ENCODE measurements around the gene MAST1.

The MAST1 gene

DNA sequence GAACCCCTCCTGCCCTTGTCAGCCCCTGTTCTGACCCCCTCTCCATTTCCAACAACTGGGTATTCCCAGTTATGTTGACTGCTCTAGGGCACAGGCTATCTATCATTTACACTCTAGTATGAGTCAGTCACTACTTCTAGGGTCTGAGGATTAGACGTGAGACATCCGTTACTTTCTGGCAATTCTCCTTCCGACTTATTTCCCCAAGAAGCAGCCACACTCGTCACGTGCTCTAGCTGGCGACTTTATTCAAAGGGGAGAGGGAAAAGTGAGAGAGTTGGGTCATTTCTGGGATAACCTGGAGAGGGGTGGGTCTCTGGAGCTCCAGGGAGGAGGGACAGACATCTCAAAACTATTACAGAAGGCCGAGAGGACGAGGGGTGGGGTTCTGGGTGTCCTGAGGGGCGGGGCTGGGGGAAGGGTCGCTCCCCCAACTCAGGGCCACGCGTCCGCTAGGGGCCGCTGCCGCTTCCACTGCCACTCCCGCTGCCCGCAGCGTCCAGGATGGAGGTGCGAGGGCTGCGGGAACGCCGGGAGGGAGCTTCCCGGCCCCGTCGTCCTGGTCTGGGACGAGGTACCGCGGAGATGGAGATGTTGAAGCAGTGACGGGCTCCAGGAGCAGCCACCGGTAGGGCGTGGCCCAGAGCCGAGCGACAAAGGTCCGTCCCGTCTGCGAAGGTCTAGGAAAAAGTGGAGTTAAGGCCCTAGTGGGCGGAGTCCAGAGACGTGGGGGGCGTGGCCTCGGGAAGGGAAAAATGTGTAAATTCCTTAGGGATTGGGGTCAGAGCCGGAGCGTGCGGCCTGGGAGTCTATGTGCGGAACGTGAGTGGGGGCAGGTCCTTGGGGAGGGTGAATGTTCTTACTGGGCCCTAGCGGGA lies 12.8 kb upstream of the MAST1 start:
- no peak overlapping the region for H3K4me3 ChIP-seq (ENCODE audit: low read depth, low read length)
- POLR2A ChIA-PET: interaction anchor here (1.5 kb wide), 1 partner anchor 20 kb away, joined by 3 read pairs; the partner anchor contains the start of gene RNASEH2A
- H3K36me3 ChIP-seq (ENCODE audit: control insufficient read depth in 2 of 2, insufficient read depth in 1 of 2, low read length in 2 of 2): no peaks in the 10 kb centered on the region
- TF ChIP-seq KLF16 (tag by site-specific recombination; IDR thresholded peaks at IDR 0.05) (peak; percentile 50; the same call in 1 of the 2 replicates), ZNF157 (tag by site-specific recombination; IDR thresholded peaks at IDR 0.05) (no peak), ZXDB (tag by site-specific recombination; IDR thresholded peaks at IDR 0.05) (no peak), KLF8 (tag by site-specific recombination; IDR thresholded peaks at IDR 0.05) (peak; percentile 8; the same call in 1 of the 2 replicates), ZNF16 (tag by site-specific recombination; IDR thresholded peaks at IDR 0.05; ENCODE audit: low read depth) (no peak), IKZF3 (tag by site-specific recombination; IDR thresholded peaks at IDR 0.05) (peak; percentile 77), ZNF394 (tag by site-specific recombination; IDR thresholded peaks at IDR 0.05; ENCODE audit: borderline replicate concordance) (no peak), ZNF747 (tag by site-specific recombination; IDR thresholded peaks at IDR 0.05) (no peak), KLF9 (tag by site-specific recombination; IDR thresholded peaks at IDR 0.05; ENCODE audit: low read depth) (peak; percentile 82), SP3 (tag by site-specific recombination; IDR thresholded peaks at IDR 0.05) (peak; percentile 51; the same call in 1 of the 2 replicates), ZNF2 (tag by site-specific recombination; IDR thresholded peaks at IDR 0.05) (peak; percentile 36; the same call in 1 of the 2 replicates), ZNF600 (tag by site-specific recombination; IDR thresholded peaks at IDR 0.05) (peak; percentile 60; the same call in 1 of the 2 replicates), ZNF335 (tag by site-specific recombination; conservative IDR thresholded peaks at IDR 0.05) (no peak), ZBTB48 (tag by site-specific recombination; IDR thresholded peaks at IDR 0.05) (peak; percentile 64), PATZ1 (tag by site-specific recombination; IDR thresholded peaks at IDR 0.05) (0 out of 2 replicates have a peak, but pooled peaks have one; percentile 20), ZNF341 (tag by site-specific recombination; IDR thresholded peaks at IDR 0.05; ENCODE audit: low read depth) (peak; percentile 51), ZNF561 (tag by site-specific recombination; IDR thresholded peaks at IDR 0.05; ENCODE audit: borderline replicate concordance) (no peak)
- TF ChIP-seq, protein P1, sequence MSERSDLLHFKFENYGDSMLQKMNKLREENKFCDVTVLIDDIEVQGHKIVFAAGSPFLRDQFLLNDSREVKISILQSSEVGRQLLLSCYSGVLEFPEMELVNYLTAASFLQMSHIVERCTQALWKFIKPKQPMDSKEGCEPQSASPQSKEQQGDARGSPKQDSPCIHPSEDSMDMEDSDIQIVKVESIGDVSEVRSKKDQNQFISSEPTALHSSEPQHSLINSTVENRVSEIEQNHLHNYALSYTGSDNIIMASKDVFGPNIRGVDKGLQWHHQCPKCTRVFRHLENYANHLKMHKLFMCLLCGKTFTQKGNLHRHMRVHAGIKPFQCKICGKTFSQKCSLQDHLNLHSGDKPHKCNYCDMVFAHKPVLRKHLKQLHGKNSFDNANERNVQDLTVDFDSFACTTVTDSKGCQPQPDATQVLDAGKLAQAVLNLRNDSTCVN (tag by site-specific recombination; optimal IDR thresholded peaks at IDR 0.05): peak; percentile 31
- no peaks in the 10 kb centered on the region for H3K9me3 ChIP-seq (ENCODE audit: control insufficient read depth, insufficient read depth, low read depth, low read length)
- H3K27ac ChIP-seq (ENCODE audit: extremely low read depth, low read depth, low read length): no peak overlapping the region
- H3K4me1 ChIP-seq (ENCODE audit: control insufficient read depth, insufficient read depth, low read length): no peaks in the 10 kb centered on the region
- CTCF ChIA-PET: interaction anchor here (0.6 to 2.7 kb wide), 10 partner anchors 9 to 140 kb away, joined by 3 to 13 read pairs (median 4); partner anchors contain the start of gene RTBDN

DNA sequence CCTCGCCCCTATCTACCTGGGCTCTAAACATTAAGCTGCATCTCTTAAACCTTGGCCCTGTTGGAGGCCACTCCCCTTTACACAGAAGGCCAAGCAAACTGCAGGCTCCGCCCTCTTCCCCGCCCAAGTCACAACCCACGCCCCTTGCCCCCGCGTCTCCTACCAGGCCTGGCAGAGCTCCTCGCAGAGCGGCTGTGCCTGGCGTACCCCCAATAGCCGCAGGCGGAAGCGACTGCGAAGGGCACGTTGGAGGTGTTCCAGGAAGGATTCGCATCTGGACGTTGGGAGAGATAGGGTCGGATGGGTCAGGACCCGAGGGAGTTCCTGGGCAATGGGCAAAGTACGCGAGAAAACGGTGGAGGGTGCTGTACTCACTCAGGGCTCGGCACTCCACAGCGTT lies 9.8 kb upstream of the MAST1 start:
- H3K9me3 ChIP-seq (ENCODE audit: control insufficient read depth, insufficient read depth, low read depth, low read length): no peaks in the 10 kb centered on the region
- ChIA-PET POLR2A (interaction anchor here (0.6 kb wide), 1 partner anchor 982 kb away, joined by 6 read pairs; no protein-coding TSS in a partner anchor), CTCF (interaction anchor here (0.6 to 1.7 kb wide), 5 partner anchors 19 to 1369 kb away, joined by 3 to 7 read pairs (median 4); no protein-coding TSS in a partner anchor)
- H3K4me3 ChIP-seq (ENCODE audit: low read depth, low read length): no peak overlapping the region
- H3K27ac ChIP-seq (ENCODE audit: extremely low read depth, low read depth, low read length): no peak overlapping the region
- no peaks in the 10 kb centered on the region for H3K36me3 ChIP-seq (ENCODE audit: control insufficient read depth in 2 of 2, insufficient read depth in 1 of 2, low read length in 2 of 2)
- H3K4me1 ChIP-seq (ENCODE audit: control insufficient read depth, insufficient read depth, low read length): 0 out of 2 replicates have a peak, but pooled peaks cover 2% of the 10 kb centered on the region
- no peak for TF ChIP-seq ZNF843 (tag by site-specific recombination; IDR thresholded peaks at IDR 0.05)
- 0 out of 2 replicates have a peak, but pooled peaks have one; percentile 31 for TF ChIP-seq SP7 (tag by site-specific recombination; IDR thresholded peaks at IDR 0.05)
- TF ChIP-seq SP2 (tag by site-specific recombination; IDR thresholded peaks at IDR 0.05): peak; percentile 44
- peak; percentile 33; the same call in 1 of the 2 replicates for TF ChIP-seq ZNF610 (tag by site-specific recombination; IDR thresholded peaks at IDR 0.05; ENCODE audit: borderline replicate concordance)
- peak; percentile 93 for TF ChIP-seq ZFHX2 (tag by site-specific recombination; conservative IDR thresholded peaks at IDR 0.05)
- no peak for TF ChIP-seq ZNF501 (tag by site-specific recombination; IDR thresholded peaks at IDR 0.05)
- peak; percentile 92 for TF ChIP-seq EGR2 (tag by site-specific recombination; IDR thresholded peaks at IDR 0.05; ENCODE audit: low read depth)
- TF ChIP-seq ZFP3 (tag by site-specific recombination; IDR thresholded peaks at IDR 0.05; ENCODE audit: low read depth): no peak
- peak; percentile 60 for TF ChIP-seq HIC1 (tag by site-specific recombination; IDR thresholded peaks at IDR 0.05)
- peak; percentile 38; the same call in 1 of the 2 replicates for TF ChIP-seq KLF1 (tag by site-specific recombination; IDR thresholded peaks at IDR 0.05)
- TF ChIP-seq ZNF341 (tag by site-specific recombination; IDR thresholded peaks at IDR 0.05; ENCODE audit: low read depth): peak; percentile 83
- no peak for TF ChIP-seq ZNF660 (tag by site-specific recombination; IDR thresholded peaks at IDR 0.05)
- TF ChIP-seq ZNF121 (tag by site-specific recombination; IDR thresholded peaks at IDR 0.05): no peak
